ENCODE results near the gene PTGR1. TPM values are rescaled to one million over a fixed set of nuclear protein-coding genes. Genes with fewer than 3 reads are reported as not detected.

PTGR1 gene
- total and polyA plus RNA-seq, 2 of the 8 experiments (the other 6 are each of a cell fraction or from before 2014, with no cell fraction given), result 16.9 to 28.5 TPM

DNA sequence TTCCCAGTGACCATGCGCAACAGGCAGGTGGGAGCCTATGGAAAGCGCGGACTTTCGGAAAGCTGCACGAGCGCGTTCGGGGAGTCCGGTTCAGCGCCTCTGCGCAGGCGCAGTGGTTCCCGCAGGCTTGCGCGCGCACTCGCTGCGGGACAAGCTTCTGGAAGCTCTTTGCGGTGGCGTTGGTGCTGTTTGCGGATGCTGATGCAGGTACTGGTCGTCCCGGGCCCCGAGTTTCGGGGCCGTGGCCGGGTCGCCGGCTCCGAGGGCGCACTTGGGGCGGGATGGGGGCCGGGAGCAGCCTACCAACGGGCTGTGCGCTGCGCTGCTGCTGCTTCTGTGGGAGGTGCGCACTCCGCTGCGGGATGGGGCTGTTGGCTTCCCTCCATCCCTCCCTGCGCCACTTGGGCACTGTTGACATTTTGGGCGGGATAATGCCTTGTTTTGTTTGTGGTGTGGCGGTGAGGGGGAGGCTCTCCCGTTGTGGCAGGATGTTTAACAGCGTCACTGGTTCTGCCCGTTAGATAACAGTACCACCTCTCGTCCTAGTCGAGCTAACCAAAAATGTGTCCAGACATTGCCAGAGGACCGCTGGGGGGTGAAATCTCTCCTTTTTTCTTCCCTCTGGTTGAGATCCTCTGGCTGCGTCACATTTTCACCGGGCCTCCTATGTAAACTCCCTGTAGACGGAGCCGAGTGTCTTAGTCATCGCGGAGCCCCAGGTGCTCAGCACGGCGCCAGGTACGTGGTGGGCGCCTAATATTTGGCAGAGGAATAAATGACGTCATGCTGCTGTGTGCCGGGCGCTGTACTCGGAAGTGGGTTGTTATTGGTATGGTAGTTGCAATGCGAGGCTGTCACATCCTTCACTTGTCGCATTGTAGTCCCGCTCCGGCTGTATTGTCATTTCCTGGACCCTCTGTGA, 74.1 kb downstream of the PTGR1 start, which contains the start of gene ZNF483 (continued):
- TF ChIP-seq NRF1 (IDR thresholded peaks at IDR 0.05; ENCODE audit: low read depth, low read length), result peak; percentile 94
- TF ChIP-seq, protein P1, sequence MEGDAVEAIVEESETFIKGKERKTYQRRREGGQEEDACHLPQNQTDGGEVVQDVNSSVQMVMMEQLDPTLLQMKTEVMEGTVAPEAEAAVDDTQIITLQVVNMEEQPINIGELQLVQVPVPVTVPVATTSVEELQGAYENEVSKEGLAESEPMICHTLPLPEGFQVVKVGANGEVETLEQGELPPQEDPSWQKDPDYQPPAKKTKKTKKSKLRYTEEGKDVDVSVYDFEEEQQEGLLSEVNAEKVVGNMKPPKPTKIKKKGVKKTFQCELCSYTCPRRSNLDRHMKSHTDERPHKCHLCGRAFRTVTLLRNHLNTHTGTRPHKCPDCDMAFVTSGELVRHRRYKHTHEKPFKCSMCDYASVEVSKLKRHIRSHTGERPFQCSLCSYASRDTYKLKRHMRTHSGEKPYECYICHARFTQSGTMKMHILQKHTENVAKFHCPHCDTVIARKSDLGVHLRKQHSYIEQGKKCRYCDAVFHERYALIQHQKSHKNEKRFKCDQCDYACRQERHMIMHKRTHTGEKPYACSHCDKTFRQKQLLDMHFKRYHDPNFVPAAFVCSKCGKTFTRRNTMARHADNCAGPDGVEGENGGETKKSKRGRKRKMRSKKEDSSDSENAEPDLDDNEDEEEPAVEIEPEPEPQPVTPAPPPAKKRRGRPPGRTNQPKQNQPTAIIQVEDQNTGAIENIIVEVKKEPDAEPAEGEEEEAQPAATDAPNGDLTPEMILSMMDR (IDR thresholded peaks at IDR 0.05; ENCODE audit: control extremely low read depth in 1 of 3, insufficient read depth in 1 of 3, low read depth in 1 of 3, low read length in 3 of 3), result no peak
- no peak for TF ChIP-seq RAD21 (IDR thresholded peaks at IDR 0.05 in 1 of 2, conservative IDR thresholded peaks at IDR 0.05 in 1 of 2; ENCODE audit: low read depth in 2 of 2, low read length in 2 of 2)
- no peak for TF ChIP-seq CHD1 (IDR thresholded peaks at IDR 0.05; ENCODE audit: low read depth, low read length)
- TF ChIP-seq RBBP5 (IDR thresholded peaks at IDR 0.05; ENCODE audit: borderline replicate concordance, low read depth, low read length), result peak; percentile 90; the same call in 1 of the 2 replicates

All from H1 (cell line).